Keratinocyte (primary cell): ENCODE measurements around the gene TNFAIP8L3. TPM values are rescaled to one million over a fixed set of nuclear protein-coding genes. Genes with fewer than 3 reads are reported as not detected.

Source experiments
- DNase-seq: peaks from one replicate; pipeline ENCODE4 v3.0.0-alpha.2; 2011; ENCODE audit warnings: low read depth, missing footprints, low spot score
- FAIRE-seq: peaks from 2 replicates; lab custom pipeline; 2011; peaks lifted over from hg19 to GRCh38; lab: Jason Lieb, UNC
- H2AFZ ChIP-seq: 2 replicates; pipeline ENCODE4 v1.6.0; 2012; ENCODE audit warnings: low read length, control low read depth, inconsistent platforms; ENCODE audit not compliant: control insufficient read depth
- H3K27ac ChIP-seq: 2 replicates; pipeline ENCODE4 v1.5.1; 2011; ENCODE audit warnings: low read length; ENCODE audit not compliant: control insufficient read depth, insufficient read depth
- H3K27me3 ChIP-seq: 3 replicates; pipeline ENCODE4 v1.6.0; 2011; ENCODE audit warnings: low read length; ENCODE audit not compliant: control insufficient read depth, insufficient read depth; ENCODE audit errors: extremely low read depth
- H3K36me3 ChIP-seq, 2 experiments: 2 replicates in 1 of 2; 3 replicates in 1 of 2; pipeline ENCODE4 v1.5.1; 2011; ENCODE audit warnings: low read length in 2 of 2, mild to moderate bottlenecking in 1 of 2; ENCODE audit not compliant: control insufficient read depth in 2 of 2, insufficient read depth in 2 of 2; ENCODE audit errors: extremely low read depth in 1 of 2
- H3K4me1 ChIP-seq: 3 replicates; pipeline ENCODE4 v1.5.1; 2011; ENCODE audit warnings: low read length; ENCODE audit not compliant: control insufficient read depth, insufficient read depth; ENCODE audit errors: extremely low read depth
- H3K4me2 ChIP-seq: 3 replicates; pipeline ENCODE4 v1.6.0; 2011; ENCODE audit warnings: low read depth, low read length; ENCODE audit not compliant: control insufficient read depth, insufficient read depth; ENCODE audit errors: extremely low read depth
- H3K4me3 ChIP-seq, 3 experiments: fragments of 200-600 bp in 1 of 3; sonication (generic) in 1 of 3; 2 replicates in 2 of 3; 3 replicates in 1 of 3; pipeline ENCODE4 v1.5.1; 2011 to 2016; ENCODE audit warnings: low read length in 3 of 3, mild to moderate bottlenecking in 3 of 3, control low read depth in 2 of 3, inconsistent platforms in 1 of 3, low read depth in 1 of 3, mixed read lengths in 1 of 3, mixed run types in 1 of 3, moderate library complexity in 1 of 3; ENCODE audit not compliant: control insufficient read depth in 2 of 3, insufficient read depth in 2 of 3; ENCODE audit errors: extremely low read depth in 1 of 3
- H3K79me2 ChIP-seq: 2 replicates; pipeline ENCODE4 v1.6.0; 2012; ENCODE audit warnings: low read length; ENCODE audit not compliant: control insufficient read depth, insufficient read depth
- H3K9ac ChIP-seq: 3 replicates; pipeline ENCODE4 v1.6.0; 2011; ENCODE audit warnings: low read length; ENCODE audit not compliant: control insufficient read depth, insufficient read depth; ENCODE audit errors: extremely low read depth
- H3K9me1 ChIP-seq: 3 replicates; pipeline ENCODE4 v1.6.0; 2011; ENCODE audit warnings: low read length; ENCODE audit not compliant: control insufficient read depth, insufficient read depth; ENCODE audit errors: extremely low read depth
- H3K9me3 ChIP-seq: 2 replicates; pipeline ENCODE4 v1.5.1; 2012; ENCODE audit warnings: low read depth, low read length; ENCODE audit not compliant: control insufficient read depth
- H4K20me1 ChIP-seq: 3 replicates; pipeline ENCODE4 v1.6.0; 2011; ENCODE audit warnings: low read length; ENCODE audit not compliant: control insufficient read depth, insufficient read depth; ENCODE audit errors: extremely low read depth
- EZH2 ChIP-seq: IDR thresholded peaks from one replicate; pipeline ENCODE4 v1.6.1; 2012; ENCODE audit warnings: inconsistent platforms, mild to moderate bottlenecking, low read length, moderate library complexity
- dilution Hi-C: fragments of 300-500 bp; cut with MboI; formaldehyde crosslinking; loops from one replicate; pipeline ENCODE4 v1.7.0; 2020; ENCODE audit warnings: low sequenced_read_pairs; ENCODE audit not compliant: extremely low pct_ligation_motif_present
- polyA plus RNA-seq, 5 experiments: library from polyadenylated mRNA; depleted of rRNA in 3 of 5; stranded (reverse) in 3 of 5; stranded (forward) in 1 of 5; unstranded in 1 of 5; fragments of >200 nt; gene quantifications; 1 replicate in 1 of 5; 2 replicates in 3 of 5; 3 replicates in 1 of 5; pipeline versions ENCODE4 v1.2.1 to v1.2.3, GENCODE V29; 2011 to 2012; ENCODE audit warnings: missing spikeins in 2 of 5, low read depth in 1 of 5, low replicate concordance in 1 of 5
- TF ChIP-seq, protein P1 (sequence below), 3 experiments: IDR thresholded peaks in 1 of 3; conservative IDR thresholded peaks in 1 of 3; optimal IDR thresholded peaks in 1 of 3; 2 replicates in 2 of 3; 3 replicates in 1 of 3; pipeline versions ENCODE3 to v1.5.1; 2011; ENCODE audit warnings: low read length in 3 of 3, mild to moderate bottlenecking in 3 of 3, moderate library complexity in 2 of 3, control low read depth in 1 of 3, inconsistent platforms in 1 of 3; ENCODE audit not compliant: insufficient read depth in 2 of 3; ENCODE audit errors: extremely low read depth in 1 of 3

Gene TNFAIP8L3
- polyA plus RNA-seq, 1 donor (not counting 4 experiments of a cell fraction or from before 2014, with no cell fraction given): 0.51 TPM

DNA sequence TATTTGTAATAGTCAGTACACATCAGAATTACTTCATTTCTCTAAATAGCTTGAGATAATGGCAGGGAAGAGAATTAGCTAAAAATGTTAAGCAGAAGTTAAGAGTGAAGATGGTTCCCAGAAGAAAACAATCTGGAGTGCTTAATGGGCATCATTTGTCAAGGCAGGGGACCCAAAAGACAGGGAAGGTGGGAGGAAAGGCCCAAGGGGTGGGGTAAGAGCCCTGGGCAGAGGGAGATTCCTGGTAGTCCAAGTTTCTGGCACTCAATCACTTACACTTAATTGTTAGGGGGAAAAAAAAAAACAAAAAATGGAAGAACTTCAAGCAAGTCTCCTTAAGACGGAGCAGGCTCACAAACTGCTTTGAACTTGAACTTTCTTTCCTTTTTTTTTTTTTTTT is 28.9 kb downstream of the TNFAIP8L3 start:
- FAIRE-seq: no peak
- no peak for TF ChIP-seq EZH2
- TF ChIP-seq, protein P1, sequence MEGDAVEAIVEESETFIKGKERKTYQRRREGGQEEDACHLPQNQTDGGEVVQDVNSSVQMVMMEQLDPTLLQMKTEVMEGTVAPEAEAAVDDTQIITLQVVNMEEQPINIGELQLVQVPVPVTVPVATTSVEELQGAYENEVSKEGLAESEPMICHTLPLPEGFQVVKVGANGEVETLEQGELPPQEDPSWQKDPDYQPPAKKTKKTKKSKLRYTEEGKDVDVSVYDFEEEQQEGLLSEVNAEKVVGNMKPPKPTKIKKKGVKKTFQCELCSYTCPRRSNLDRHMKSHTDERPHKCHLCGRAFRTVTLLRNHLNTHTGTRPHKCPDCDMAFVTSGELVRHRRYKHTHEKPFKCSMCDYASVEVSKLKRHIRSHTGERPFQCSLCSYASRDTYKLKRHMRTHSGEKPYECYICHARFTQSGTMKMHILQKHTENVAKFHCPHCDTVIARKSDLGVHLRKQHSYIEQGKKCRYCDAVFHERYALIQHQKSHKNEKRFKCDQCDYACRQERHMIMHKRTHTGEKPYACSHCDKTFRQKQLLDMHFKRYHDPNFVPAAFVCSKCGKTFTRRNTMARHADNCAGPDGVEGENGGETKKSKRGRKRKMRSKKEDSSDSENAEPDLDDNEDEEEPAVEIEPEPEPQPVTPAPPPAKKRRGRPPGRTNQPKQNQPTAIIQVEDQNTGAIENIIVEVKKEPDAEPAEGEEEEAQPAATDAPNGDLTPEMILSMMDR (optimal IDR thresholded peaks at IDR 0.05 in 1 of 3, IDR thresholded peaks at IDR 0.05 in 1 of 3, conservative IDR thresholded peaks at IDR 0.05 in 1 of 3; ENCODE audit: extremely low read depth in 1 of 3, insufficient read depth in 2 of 3, low read length in 3 of 3): no peak
- no peak overlapping the region for H3K4me2 ChIP-seq
- no peaks in the 10 kb centered on the region for H3K79me2 ChIP-seq
- no peak overlapping the region for H3K27ac ChIP-seq
- dilution Hi-C loops: no loop called here
- H4K20me1 ChIP-seq: no peaks in the 10 kb centered on the region
- H3K27me3 ChIP-seq: peaks cover 5% of the 10 kb centered on the region
- H3K4me1 ChIP-seq: no peaks in the 10 kb centered on the region
- DNase-seq: no peak
- no peak overlapping the region for H2AFZ ChIP-seq
- no peak overlapping the region for H3K9ac ChIP-seq
- H3K9me3 ChIP-seq: no peaks in the 10 kb centered on the region
- H3K36me3 ChIP-seq: no peaks in the 10 kb centered on the region
- H3K4me3 ChIP-seq: no peak overlapping the region
- H3K9me1 ChIP-seq: no peaks in the 10 kb centered on the region

DNA sequence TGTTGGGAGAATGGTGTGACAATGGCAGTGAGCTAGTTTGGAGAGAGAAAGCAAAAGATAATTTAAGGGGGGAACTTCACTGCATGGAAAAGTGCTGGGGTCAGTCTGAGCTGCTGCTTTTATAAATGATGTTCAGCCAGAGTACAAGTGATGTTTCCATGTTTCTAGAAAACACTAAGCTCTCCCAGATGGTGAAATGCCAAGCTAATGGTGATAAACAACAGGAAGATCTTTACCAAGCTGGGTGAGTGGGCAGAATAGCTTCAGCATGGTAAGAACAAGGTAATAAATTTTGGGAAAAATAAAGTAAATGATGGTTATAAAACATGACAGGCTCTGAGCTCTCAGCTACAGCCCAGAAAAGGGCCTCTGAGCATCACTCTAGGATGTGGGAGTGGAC is 29.4 kb downstream of the TNFAIP8L3 start:
- dilution Hi-C loops: no loop called here
- Histone ChIP-seq H3K9me3 (no peaks in the 10 kb centered on the region), H3K4me2 (no peak overlapping the region), H3K9ac (no peak overlapping the region), H4K20me1 (no peaks in the 10 kb centered on the region), H3K4me3 (no peak overlapping the region), H3K27ac (no peak overlapping the region), H3K4me1 (no peaks in the 10 kb centered on the region), H2AFZ (no peak overlapping the region), H3K9me1 (no peaks in the 10 kb centered on the region), H3K36me3 (no peaks in the 10 kb centered on the region), H3K79me2 (no peaks in the 10 kb centered on the region), H3K27me3 (peaks cover 5% of the 10 kb centered on the region)
- DNase-seq: no peak
- FAIRE-seq: no peak
- TF ChIP-seq EZH2: no peak
- TF ChIP-seq, protein P1 (optimal IDR thresholded peaks at IDR 0.05 in 1 of 3, IDR thresholded peaks at IDR 0.05 in 1 of 3, conservative IDR thresholded peaks at IDR 0.05 in 1 of 3; ENCODE audit: extremely low read depth in 1 of 3, insufficient read depth in 2 of 3, low read length in 3 of 3): no peak
